NCI-H187 treated with DMSO at 0.1 percent for 48 hours (cell line): ENCODE data around the gene CPSF7.
"Not testable (repeated sequence)": the region's sequence is repeated elsewhere in the genome, so short reads cannot be mapped to it uniquely, and the experiment has no call there.

Experiments
- DNase-seq: peaks from one replicate; lab custom pipeline; 2025; lab: John Stamatoyannopoulos, UW

Gene CPSF7

GRCh38 chr11:61384271-61385242, 45.2 kb downstream of the CPSF7 start:
- DNase-seq: no peak

- not testable (repeated sequence) for DNase-seq
These were observed 45.9 kb downstream of the CPSF7 start for GRCh38 chr11:61383859-61384258.

- DNase-seq: no peak
These were observed 48.9 kb downstream of the CPSF7 start for GRCh38 chr11:61380884-61381283.

GRCh38 chr11:61378713-61379313, 51.0 kb downstream of the CPSF7 start:
- DNase-seq: no peak

GRCh38 chr11:61377461-61378160, 52.2 kb downstream of the CPSF7 start:
- DNase-seq: no peak

- no peak for DNase-seq
These were observed 54.0 kb downstream of the CPSF7 start for GRCh38 chr11:61375761-61376108.

- no peak for DNase-seq
These were observed 56.9 kb downstream of the CPSF7 start for GRCh38 chr11:61372659-61373420.

GRCh38 chr11:61370349-61371005, 59.3 kb downstream of the CPSF7 start:
- DNase-seq: no peak

- DNase-seq: no peak
These were observed 60.1 kb downstream of the CPSF7 start for GRCh38 chr11:61369372-61370348.

- no peak for DNase-seq
These were observed 61.1 kb downstream of the CPSF7 start for GRCh38 chr11:61368646-61369045.

- no peak for DNase-seq
These were observed 62.4 kb downstream of the CPSF7 start for GRCh38 chr11:61367406-61367805.

- no peak for DNase-seq
These were observed 65.6 kb downstream of the CPSF7 start for GRCh38 chr11:61364012-61364675.

GRCh38 chr11:61362542-61362875, 67.3 kb downstream of the CPSF7 start:
- no peak for DNase-seq

- peak; percentile 84 for DNase-seq
These were observed 67.8 kb downstream of the CPSF7 start, which contains the start of the genes CYB561A3 and TMEM138 for GRCh38 chr11:61361741-61362541. Gene CYB561A3 (minus strand): TSS chr11:61361882. CDS start chr11:61356713, 5,169 bp downstream. Gene TMEM138 (plus strand): TSS chr11:61362374. CDS start chr11:61364391, 2,017 bp downstream.

- DNase-seq: no peak
These were observed 68.5 kb downstream of the CPSF7 start for GRCh38 chr11:61361237-61361740.

- no peak for DNase-seq
These were observed 70.3 kb downstream of the CPSF7 start for GRCh38 chr11:61359516-61359915.

- DNase-seq: no peak
These were observed 71.2 kb downstream of the CPSF7 start for GRCh38 chr11:61358566-61358965.

- DNase-seq: no peak
These were observed 71.9 kb downstream of the CPSF7 start for GRCh38 chr11:61357894-61358239.
